GM21447 (cell line): ENCODE results near the gene TOP1.
"Not testable (repeated sequence)": the region's sequence is repeated elsewhere in the genome, so short reads cannot be mapped to it uniquely, and the experiment has no call there.

Source experiments
- ATAC-seq: cut with Tn5 transposase; IDR thresholded peaks from one replicate; pipeline ENCODE4 v1.9.1; 2021; ENCODE audit not compliant: unreplicated experiment

The TOP1 gene

DNA sequence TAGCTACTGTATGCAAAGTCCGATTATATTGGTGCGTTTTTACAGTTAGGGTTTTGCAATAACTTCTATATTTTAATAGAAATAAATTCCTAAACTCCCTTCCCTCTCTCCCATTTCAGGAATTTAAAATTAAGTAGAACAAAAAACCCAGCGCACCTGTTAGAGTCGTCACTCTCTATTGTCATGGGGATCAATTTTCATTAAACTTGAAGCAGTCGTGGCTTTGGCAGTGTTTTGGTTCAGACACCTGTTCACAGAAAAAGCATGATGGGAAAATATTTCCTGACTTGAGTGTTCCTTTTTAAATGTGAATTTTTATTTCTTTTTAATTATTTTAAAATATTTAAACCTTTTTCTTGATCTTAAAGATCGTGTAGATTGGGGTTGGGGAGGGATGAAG lies 95.0 kb downstream of the TOP1 start:
- ATAC-seq = no peak

GRCh38 chr20:41124451-41125094 lies 96.0 kb downstream of the TOP1 start:
- ATAC-seq = no peak

- ATAC-seq = no peak
Measured at GRCh38 chr20:41125530-41126457, 97.2 kb downstream of the TOP1 start.

GRCh38 chr20:41126719-41127118 lies 98.1 kb downstream of the TOP1 start:
- no peak for ATAC-seq

DNA sequence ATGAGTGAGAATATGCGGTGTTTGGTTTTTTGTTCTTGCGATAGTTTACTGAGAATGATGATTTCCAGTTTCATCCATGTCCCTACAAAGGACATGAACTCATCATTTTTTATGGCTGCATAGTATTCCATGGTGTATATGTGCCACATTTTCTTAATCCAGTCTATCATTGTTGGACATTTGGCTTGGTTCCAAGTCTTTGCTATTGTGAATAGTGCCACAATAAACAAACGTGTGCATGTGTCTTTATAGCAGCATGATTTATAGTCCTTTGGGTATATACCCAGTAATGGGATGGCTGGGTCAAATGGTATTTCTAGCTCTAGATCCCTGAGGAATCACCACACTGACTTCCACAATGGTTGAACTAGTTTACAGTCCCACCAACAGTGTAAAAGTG lies 99.7 kb downstream of the TOP1 start:
- ATAC-seq = not testable (repeated sequence)

- ATAC-seq = peak; percentile 46
Measured at GRCh38 chr20:41131594-41132387, 103.2 kb downstream of the TOP1 start.

- ATAC-seq = not testable (repeated sequence)
Measured at GRCh38 chr20:41132388-41132775, 103.8 kb downstream of the TOP1 start.

GRCh38 chr20:41133709-41134361 lies 105.2 kb downstream of the TOP1 start:
- ATAC-seq = peak; percentile 36

- ATAC-seq = no peak
Measured at GRCh38 chr20:41134362-41135186, 106.0 kb downstream of the TOP1 start.

- ATAC-seq = no peak
Measured at GRCh38 chr20:41135187-41135887, 106.7 kb downstream of the TOP1 start.

DNA sequence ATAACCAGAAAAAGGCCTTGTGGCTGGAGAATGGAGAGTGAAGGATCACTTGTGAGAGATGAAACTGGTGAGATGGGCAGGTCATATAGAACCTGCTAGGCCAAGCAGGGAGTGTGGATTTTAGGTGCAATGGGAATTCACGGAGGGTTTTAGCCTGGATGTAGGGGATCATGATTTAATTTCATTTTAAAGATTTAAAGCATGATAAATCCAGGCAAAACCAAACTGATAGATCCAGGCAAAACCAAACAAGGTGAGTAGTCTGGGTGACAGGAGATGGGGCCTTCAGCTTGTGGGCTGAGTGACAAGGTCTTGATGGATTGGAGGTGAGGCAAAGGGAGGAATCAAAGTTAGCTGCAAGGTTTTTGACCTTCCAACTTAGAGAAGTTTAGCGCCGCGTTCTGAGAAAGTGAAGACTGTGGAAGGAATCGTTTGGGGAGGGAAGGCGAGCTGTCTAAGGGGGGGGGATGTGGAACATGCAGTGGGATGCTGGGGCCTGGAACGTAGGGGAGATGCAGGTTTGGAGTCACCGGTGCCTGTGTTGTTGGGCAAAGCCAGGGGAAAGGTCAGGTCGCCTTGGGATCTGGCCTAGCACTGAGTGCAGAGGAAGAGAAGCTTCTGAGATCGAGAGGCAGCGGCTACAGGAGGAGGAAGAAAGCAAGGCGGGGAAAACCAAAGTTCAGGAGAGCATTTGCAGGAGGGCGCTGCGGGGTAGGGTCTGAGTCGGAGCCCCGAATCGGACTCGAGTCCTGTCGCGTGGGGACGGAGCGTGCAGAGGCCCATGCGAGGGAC lies 107.5 kb downstream of the TOP1 start:
- ATAC-seq = no peak

DNA sequence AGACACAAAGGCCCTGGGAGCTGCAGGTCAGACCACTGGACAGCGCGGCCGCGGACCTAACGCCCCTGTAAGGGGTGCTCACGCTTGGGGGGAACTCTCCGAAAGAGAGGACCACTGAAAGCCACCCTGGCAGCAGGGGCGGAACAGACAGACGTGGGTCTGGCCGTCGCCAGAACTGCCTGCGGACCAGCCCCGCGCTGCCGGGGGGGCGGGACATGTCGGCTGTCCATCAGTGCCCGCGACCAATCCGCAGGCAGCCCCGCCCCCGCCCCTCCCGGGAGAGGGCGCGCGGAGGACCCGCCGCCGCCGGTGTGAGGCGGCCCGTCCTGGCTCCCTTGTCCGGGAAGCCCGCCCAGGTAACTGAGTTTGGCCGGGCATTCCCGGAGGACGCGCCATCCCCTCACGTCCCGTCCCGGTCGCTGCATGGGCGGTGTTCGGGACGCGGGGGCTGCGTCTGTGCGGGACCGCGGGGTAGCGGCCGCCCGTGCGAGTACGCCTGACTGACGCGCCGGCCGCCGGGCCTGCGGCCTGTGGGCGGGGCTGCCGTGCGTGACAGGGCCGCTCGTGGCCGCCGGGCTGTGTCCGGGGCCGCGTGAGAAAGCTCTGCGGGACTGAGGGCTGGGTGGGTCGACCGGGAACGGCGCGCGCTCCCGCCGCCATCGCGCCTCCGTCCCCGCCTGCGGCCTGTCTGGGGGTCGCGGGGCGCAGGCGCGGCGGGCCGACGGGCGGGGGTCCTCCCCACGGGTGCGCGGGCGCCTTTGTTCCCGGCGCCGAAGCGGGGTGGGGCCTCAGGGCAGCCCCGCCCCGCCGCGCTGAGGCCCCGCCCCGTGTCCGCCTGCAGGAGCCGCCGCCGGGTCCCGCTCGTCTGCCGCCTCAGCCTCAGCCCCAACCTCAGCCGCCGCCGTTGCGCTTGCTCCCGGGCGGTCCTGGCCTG lies 108.3 kb downstream of the TOP1 start, which contains the start of gene PLCG1:
PLCG1 (plus strand) TSS at position 864 of the 934 bp plus-strand sequence. CDS start 99 bp downstream, outside the sequence.
- peak; percentile 47 for ATAC-seq

DNA sequence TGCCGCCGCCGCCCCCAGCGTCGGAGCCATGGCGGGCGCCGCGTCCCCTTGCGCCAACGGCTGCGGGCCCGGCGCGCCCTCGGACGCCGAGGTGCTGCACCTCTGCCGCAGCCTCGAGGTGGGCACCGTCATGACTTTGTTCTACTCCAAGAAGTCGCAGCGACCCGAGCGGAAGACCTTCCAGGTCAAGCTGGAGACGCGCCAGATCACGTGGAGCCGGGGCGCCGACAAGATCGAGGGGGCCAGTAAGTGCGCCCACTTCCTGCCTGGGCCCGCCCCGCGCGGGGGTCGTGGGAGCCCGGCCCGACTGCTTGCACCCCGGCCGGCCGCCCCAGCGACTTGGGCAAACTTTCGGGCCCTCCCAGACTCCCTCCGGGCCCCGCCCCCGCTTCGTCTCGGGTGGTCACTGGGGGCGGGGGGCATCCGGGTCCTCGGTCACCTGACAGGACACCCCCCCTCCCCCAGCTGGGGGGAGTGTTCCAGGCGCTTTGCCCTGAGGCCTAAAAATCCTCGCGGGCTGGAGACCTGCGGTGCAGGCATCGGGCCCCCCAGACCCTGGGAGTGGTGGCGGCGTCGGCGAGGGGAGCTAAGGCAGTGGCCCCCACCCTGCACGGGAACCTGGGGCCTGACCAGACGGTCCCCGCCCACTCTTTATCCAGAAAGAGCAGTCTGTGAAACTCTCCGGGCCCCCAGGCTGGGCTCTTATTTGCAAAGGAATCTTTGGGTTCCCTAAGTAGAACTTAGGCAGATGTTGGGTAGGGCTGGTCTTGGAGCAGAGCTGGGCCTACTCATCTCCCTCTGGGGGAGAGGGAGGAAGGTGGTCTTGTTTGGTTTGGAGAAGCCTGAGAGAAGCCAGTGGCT lies 109.2 kb downstream of the TOP1 start:
- peak; percentile 8 for ATAC-seq

GRCh38 chr20:41138475-41139226 lies 110.0 kb downstream of the TOP1 start:
- no peak for ATAC-seq

DNA sequence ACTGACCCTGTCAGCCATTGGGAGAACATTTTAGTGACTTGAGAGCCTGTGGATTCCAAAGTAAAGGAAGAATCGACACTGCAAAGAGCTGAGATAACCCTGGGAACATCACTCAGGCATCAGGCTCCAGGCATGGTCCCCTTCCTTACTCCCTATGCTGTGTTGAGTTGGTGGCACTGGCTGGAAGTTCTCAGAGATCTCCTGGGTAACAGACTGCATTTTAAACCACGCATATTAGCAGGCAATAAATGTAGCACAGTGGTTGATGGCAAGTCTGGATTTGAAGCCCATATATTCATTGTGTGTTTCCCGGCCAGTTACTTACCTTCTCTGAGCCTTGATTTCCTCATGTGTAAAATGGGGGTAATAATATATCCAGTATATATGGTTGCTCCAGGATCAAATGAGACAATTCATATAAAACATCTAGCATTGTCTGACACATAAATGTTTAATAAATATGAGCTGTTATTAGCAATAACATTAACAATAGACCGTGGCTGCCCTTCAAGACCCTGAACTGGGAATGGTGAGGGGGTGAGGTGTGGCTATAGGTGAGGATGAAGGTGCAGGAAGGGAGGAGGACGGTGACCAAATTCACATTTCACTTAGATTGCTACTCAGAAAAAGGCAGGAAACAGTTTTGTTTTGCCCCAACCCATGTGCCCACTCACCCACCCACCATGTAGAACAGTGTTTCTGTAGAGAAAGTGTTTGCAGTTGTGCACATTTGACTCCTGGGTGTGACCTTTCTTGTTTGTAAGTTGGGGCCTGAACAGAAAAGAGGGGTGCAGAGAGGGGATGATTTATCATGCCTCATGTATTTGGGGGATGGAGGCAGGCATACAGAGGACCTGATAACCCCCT lies 110.8 kb downstream of the TOP1 start:
- ATAC-seq = no peak
